Measurements from ENCODE around the gene PDE1A.

- TF ChIP-seq POLR2A (IDR thresholded peaks at IDR 0.05; ENCODE audit: low read length) (no peak), GATA1 (IDR thresholded peaks at IDR 0.05; ENCODE audit: low read depth, low read length) (no peak)
Measured at GRCh38 chr2:182330451-182331305, 96.2 kb downstream of the PDE1A start.
